IMR-90 (cell line): ENCODE measurements around the gene EXOC3L2. TPM values are rescaled to one million over a fixed set of nuclear protein-coding genes. Genes with fewer than 3 reads are reported as not detected.

Experiments
- ATAC-seq: fragments of 200-7000 bp; cut with Tn5 transposase; 2 replicates; pipeline ENCODE4 v1.9.1; 2020; ENCODE audit warnings: low read depth, mild to moderate bottlenecking, moderate library complexity
- BruUV-seq: library from RNA; stranded (reverse); fragments of 400-500 nt; replicated peaks from 2 replicates; lab custom pipeline; 2021; lab: Mats Ljungman, UMichigan
- CTCF ChIA-PET: fragments of 300-600 bp; formaldehyde crosslinking; extraction: SDS; loops from one replicate; lab custom pipeline; 2021; ENCODE audit warnings: antibody characterized with exemption; lab: Yijun Ruan, JAX
- POLR2A ChIA-PET: fragments of 300-600 bp; sonication (Branson Sonifier 250); formaldehyde crosslinking; loops from one replicate; lab custom pipeline; 2022; ENCODE audit warnings: antibody characterized with exemption; ENCODE audit not compliant: unreplicated experiment; lab: Charles Lee
- DNase-seq: peaks from one replicate; pipeline ENCODE4 v3.0.0; 2013
- H2AFZ ChIP-seq: replicated peaks from 2 replicates; pipeline ENCODE3; 2013; ENCODE audit warnings: low read length, mild to moderate bottlenecking; ENCODE audit not compliant: poor library complexity
- H2AK5ac ChIP-seq: 2 replicates; pipeline ENCODE4 v1.6.1; 2013; ENCODE audit warnings: low read depth, low read length, inconsistent platforms
- H2AK9ac ChIP-seq: replicated peaks from 2 replicates; pipeline ENCODE3; 2013; ENCODE audit warnings: mild to moderate bottlenecking, low read depth, low read length, moderate library complexity; ENCODE audit not compliant: poor library complexity
- H2BK120ac ChIP-seq: 2 replicates; pipeline ENCODE4 v1.6.1; 2013; ENCODE audit warnings: low read depth, low read length, inconsistent platforms
- H2BK15ac ChIP-seq: 3 replicates; pipeline ENCODE4 v1.6.1; 2013; ENCODE audit warnings: low read depth, low read length, inconsistent platforms
- H2BK20ac ChIP-seq: 2 replicates; pipeline ENCODE4 v1.6.1; 2013; ENCODE audit warnings: low read depth, mild to moderate bottlenecking, inconsistent platforms, low read length, moderate library complexity
- H2BK5ac ChIP-seq: 2 replicates; pipeline ENCODE4 v1.6.1; 2013; ENCODE audit warnings: mild to moderate bottlenecking, low read depth, low read length, inconsistent platforms; ENCODE audit not compliant: poor library complexity, severe bottlenecking
- H3K14ac ChIP-seq: replicated peaks from 2 replicates; pipeline ENCODE4 v1.6.1; 2013; ENCODE audit warnings: low read depth, low read length, inconsistent platforms
- H3K18ac ChIP-seq: 2 replicates; pipeline ENCODE4 v1.6.1; 2013; ENCODE audit warnings: low read depth, low read length, control low read depth
- H3K23ac ChIP-seq: 2 replicates; pipeline ENCODE4 v1.6.1; 2013; ENCODE audit warnings: low read depth, low read length, inconsistent platforms
- H3K27ac ChIP-seq: 2 replicates; pipeline ENCODE4 v1.5.1; 2013; ENCODE audit warnings: mild to moderate bottlenecking, control low read depth, low read length; ENCODE audit not compliant: insufficient read depth
- H3K27me3 ChIP-seq: 2 replicates; pipeline ENCODE4 v1.6.1; 2013; ENCODE audit warnings: low read length; ENCODE audit not compliant: control insufficient read depth, insufficient read depth
- H3K36me3 ChIP-seq: 2 replicates; pipeline ENCODE4 v1.6.1; 2013; ENCODE audit warnings: low read length, mixed read lengths; ENCODE audit not compliant: control insufficient read depth, insufficient read depth
- H3K4ac ChIP-seq: 2 replicates; pipeline ENCODE4 v1.6.1; 2013; ENCODE audit warnings: low read depth, low read length, inconsistent platforms
- H3K4me1 ChIP-seq: 2 replicates; pipeline ENCODE4 v1.6.1; 2013; ENCODE audit warnings: low read length, mixed read lengths; ENCODE audit not compliant: control insufficient read depth, insufficient read depth
- H3K4me2 ChIP-seq: 2 replicates; pipeline ENCODE4 v1.6.1; 2013; ENCODE audit warnings: low read depth, mild to moderate bottlenecking, control low read depth, low read length, moderate library complexity
- H3K4me3 ChIP-seq: 2 replicates; pipeline ENCODE4 v1.5.1; 2013; ENCODE audit warnings: low read depth, mild to moderate bottlenecking, control low read depth, low read length, moderate library complexity; ENCODE audit not compliant: insufficient read depth
- H3K56ac ChIP-seq: 2 replicates; pipeline ENCODE4 v1.6.1; 2013; ENCODE audit warnings: low read length, inconsistent platforms; ENCODE audit not compliant: insufficient read depth; ENCODE audit errors: extremely low read depth
- H3K79me1 ChIP-seq, 2 experiments: 2 replicates each; pipeline ENCODE4 v1.6.1; 2013; ENCODE audit warnings: low read length in 2 of 2, inconsistent platforms in 1 of 2, low read depth in 1 of 2
- H3K9ac ChIP-seq: 2 replicates; pipeline ENCODE4 v1.6.1; 2013; ENCODE audit warnings: low read depth, low read length, control low read depth
- H3K9me1 ChIP-seq: 2 replicates; pipeline ENCODE4 v1.6.1; 2013; ENCODE audit warnings: low read length, inconsistent platforms; ENCODE audit not compliant: insufficient read depth
- H3K9me3 ChIP-seq: 2 replicates; pipeline ENCODE4 v1.6.1; 2013; ENCODE audit warnings: low read length; ENCODE audit not compliant: control insufficient read depth, insufficient read depth
- H4K20me1 ChIP-seq: 2 replicates; pipeline ENCODE4 v1.6.1; 2013; ENCODE audit warnings: low read length, inconsistent platforms; ENCODE audit not compliant: insufficient read depth
- H4K5ac ChIP-seq: 2 replicates; pipeline ENCODE4 v1.6.1; 2013; ENCODE audit warnings: mild to moderate bottlenecking, low read depth, low read length, control low read depth
- H4K8ac ChIP-seq, 2 experiments: 2 replicates each; pipeline ENCODE4 v1.6.1; 2013; ENCODE audit warnings: low read depth in 2 of 2, low read length in 2 of 2, control low read depth in 1 of 2, inconsistent platforms in 1 of 2
- H4K91ac ChIP-seq: 2 replicates; pipeline ENCODE4 v1.6.1; 2013; ENCODE audit warnings: low read depth, low read length, inconsistent platforms; ENCODE audit not compliant: insufficient read depth
- MAFK ChIP-seq: IDR thresholded peaks from 2 replicates; pipeline ENCODE4 v1.6.1; 2012; ENCODE audit warnings: low read depth, low read length, improper control_type of control experiment
- RAD21 ChIP-seq: IDR thresholded peaks from 2 replicates; pipeline ENCODE4 v1.6.1; 2012; ENCODE audit warnings: low read length, improper control_type of control experiment
- RFX5 ChIP-seq: IDR thresholded peaks from 2 replicates; pipeline ENCODE4 v1.8.0; 2012; ENCODE audit warnings: low read depth, mild to moderate bottlenecking, low read length, moderate library complexity
- WGBS, 2 experiments: methylation state at CpG; one replicate each; pipeline versions ENCODE4 v1.1.5 to v1.1.7; 2013; ENCODE audit warnings: missing lambda C conversion rate in 2 of 2; ENCODE audit not compliant: insufficient read length in 1 of 2; ENCODE audit errors: extremely low coverage in 2 of 2; 5-methylcytosine and 5-hydroxymethylcytosine counted together
- dilution Hi-C: fragments of 300-500 bp; cut with HindIII; formaldehyde crosslinking; loops from one replicate; pipeline ENCODE4 v1.14.3; 2018; ENCODE audit warnings: low sequenced_read_pairs; ENCODE audit not compliant: unreplicated experiment
- in situ Hi-C: fragments of 300-500 bp; cut with MboI; formaldehyde crosslinking; loops from 3 replicates; pipeline ENCODE4 v1.14.3; 2019; ENCODE audit warnings: low sequenced_read_pairs, inconsistent platforms, mixed read lengths
- intact Hi-C: fragments of 100-400 bp; cut with micrococcal nuclease; formaldehyde crosslinking; loops from 2 replicates; pipeline ENCODE4 v1.10.0; 2022
- polyA plus RNA-seq, 3 experiments: library from polyadenylated mRNA; depleted of rRNA; stranded (reverse); fragments of >200 nt; gene quantifications; 2 replicates each; pipeline ENCODE4 v1.2.3, GENCODE V29; 2012; ENCODE audit warnings: low replicate concordance in 1 of 3
- total RNA-seq: library from RNA; depleted of rRNA; stranded (reverse); fragments of >200 nt; gene quantifications from 2 replicates; pipeline ENCODE4 v1.2.3, GENCODE V29; 2012
- TF ChIP-seq, protein P1 (sequence below): fragments of 150-350 bp; IDR thresholded peaks from 2 replicates; pipeline ENCODE4 v1.6.1; 2017; ENCODE audit warnings: mild to moderate bottlenecking, antibody characterized with exemption, low read length, low read depth

The EXOC3L2 gene
- total and polyA plus RNA-seq, 2 of the 4 experiments (the other 2 are of a cell fraction) = 0.03 TPM; not detected in 1

GRCh38 chr19:45163156-45163555, 82.1 kb downstream of the EXOC3L2 start:
- TF ChIP-seq RFX5 (no peak), RAD21 (no peak), MAFK (no peak)
- TF ChIP-seq, protein P1, sequence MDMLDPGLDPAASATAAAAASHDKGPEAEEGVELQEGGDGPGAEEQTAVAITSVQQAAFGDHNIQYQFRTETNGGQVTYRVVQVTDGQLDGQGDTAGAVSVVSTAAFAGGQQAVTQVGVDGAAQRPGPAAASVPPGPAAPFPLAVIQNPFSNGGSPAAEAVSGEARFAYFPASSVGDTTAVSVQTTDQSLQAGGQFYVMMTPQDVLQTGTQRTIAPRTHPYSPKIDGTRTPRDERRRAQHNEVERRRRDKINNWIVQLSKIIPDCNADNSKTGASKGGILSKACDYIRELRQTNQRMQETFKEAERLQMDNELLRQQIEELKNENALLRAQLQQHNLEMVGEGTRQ = no peak
- Histone ChIP-seq H2AK9ac (no peak overlapping the region), H3K27ac (no peak overlapping the region), H3K9ac (no peak overlapping the region), H4K5ac (no peak overlapping the region), H3K9me3 (no peaks in the 10 kb centered on the region), H3K4me2 (no peak overlapping the region), H2AK5ac (no peak overlapping the region), H3K23ac (no peak overlapping the region), H3K56ac (no peak overlapping the region), H2AFZ (peak overlapping the region; percentile 29), H3K4me1 (peaks cover 2% of the 10 kb centered on the region; the same call in 1 of the 2 replicates), H3K4me3 (no peak overlapping the region), H3K4ac (no peak overlapping the region), H4K91ac (no peak overlapping the region), H2BK20ac (no peak overlapping the region), H3K14ac (no peak overlapping the region), H2BK120ac (no peak overlapping the region), H3K79me1 (no peaks in the 10 kb centered on the region), H4K20me1 (peaks cover 5% of the 10 kb centered on the region; the same call in 1 of the 2 replicates), H3K36me3 (no peaks in the 10 kb centered on the region), H3K9me1 (no peaks in the 10 kb centered on the region), H4K8ac (no peak overlapping the region), H3K18ac (no peak overlapping the region), H3K27me3 (peaks cover 17% of the 10 kb centered on the region; the same call in 1 of the 2 replicates), H2BK5ac (no peak overlapping the region), H2BK15ac (no peak overlapping the region)
- POLR2A ChIA-PET = no interaction called here
- CTCF ChIA-PET = no interaction called here
- WGBS, 2 experiments = 80% methylated on average over 13 of the region's 17 CpGs; no CpG with 5 or more reads in 1 of the 2 experiments
- no TSS peak for BruUV-seq
- dilution Hi-C loops = no loop called here
- DNase-seq = no peak
- intact Hi-C loops = no loop called here
- ATAC-seq = no peak
- in situ Hi-C loops = no loop called here
